Measurements from ENCODE around the gene GALNT18.

DNA sequence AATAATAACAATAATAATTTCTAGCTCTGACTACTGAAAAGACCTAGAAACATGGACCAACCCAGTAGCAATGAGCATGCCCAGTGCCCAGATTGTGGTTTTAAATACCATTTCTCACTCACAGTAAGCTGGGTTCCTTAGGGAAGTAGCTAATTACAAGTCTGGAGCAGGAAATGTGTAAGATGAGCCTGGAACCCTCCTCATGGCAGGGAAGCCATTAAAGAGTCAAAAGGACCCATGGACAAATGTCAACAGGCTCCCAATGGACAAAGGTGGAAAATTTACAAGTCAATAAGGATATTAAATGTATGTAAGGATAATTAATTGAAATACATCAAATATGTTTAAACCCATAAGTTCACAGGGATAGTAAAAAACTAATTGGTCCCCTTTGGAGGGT is 258.1 kb downstream of the GALNT18 start:
- TF ChIP-seq, protein P1, sequence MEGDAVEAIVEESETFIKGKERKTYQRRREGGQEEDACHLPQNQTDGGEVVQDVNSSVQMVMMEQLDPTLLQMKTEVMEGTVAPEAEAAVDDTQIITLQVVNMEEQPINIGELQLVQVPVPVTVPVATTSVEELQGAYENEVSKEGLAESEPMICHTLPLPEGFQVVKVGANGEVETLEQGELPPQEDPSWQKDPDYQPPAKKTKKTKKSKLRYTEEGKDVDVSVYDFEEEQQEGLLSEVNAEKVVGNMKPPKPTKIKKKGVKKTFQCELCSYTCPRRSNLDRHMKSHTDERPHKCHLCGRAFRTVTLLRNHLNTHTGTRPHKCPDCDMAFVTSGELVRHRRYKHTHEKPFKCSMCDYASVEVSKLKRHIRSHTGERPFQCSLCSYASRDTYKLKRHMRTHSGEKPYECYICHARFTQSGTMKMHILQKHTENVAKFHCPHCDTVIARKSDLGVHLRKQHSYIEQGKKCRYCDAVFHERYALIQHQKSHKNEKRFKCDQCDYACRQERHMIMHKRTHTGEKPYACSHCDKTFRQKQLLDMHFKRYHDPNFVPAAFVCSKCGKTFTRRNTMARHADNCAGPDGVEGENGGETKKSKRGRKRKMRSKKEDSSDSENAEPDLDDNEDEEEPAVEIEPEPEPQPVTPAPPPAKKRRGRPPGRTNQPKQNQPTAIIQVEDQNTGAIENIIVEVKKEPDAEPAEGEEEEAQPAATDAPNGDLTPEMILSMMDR (IDR thresholded peaks at IDR 0.05): no peak
- TF ChIP-seq POLR2A (IDR thresholded peaks at IDR 0.05): no peak

Measured in breast epithelium (tissue), 3 donors.